SU-DHL-6 (cell line): Measurements from ENCODE around the gene FCHSD2.
"Not testable (repeated sequence)": the region's sequence is repeated elsewhere in the genome, so short reads cannot be mapped to it uniquely, and the experiment has no call there.

Source experiments
- H2AFZ ChIP-seq: fragments of 200-600 bp; sonication (generic); 2 replicates; pipeline ENCODE4 v1.6.1; 2014; ENCODE audit warnings: low read depth, mild to moderate bottlenecking, moderate library complexity, mixed read lengths, antibody characterized with exemption, low read length; ENCODE audit not compliant: severe bottlenecking
- H3F3A ChIP-seq: fragments of 200-600 bp; shearing (Covaris generic); 2 replicates; pipeline ENCODE4 v1.6.0; 2016; ENCODE audit warnings: antibody characterized with exemption, mild to moderate bottlenecking; ENCODE audit not compliant: insufficient read depth
- H3K27ac ChIP-seq: fragments of 200-600 bp; sonication (generic); 2 replicates; pipeline ENCODE4 v1.5.1; 2016; ENCODE audit warnings: low read depth, mild to moderate bottlenecking, low read length, moderate library complexity, mixed read lengths
- H3K27me3 ChIP-seq: fragments of 200-600 bp; sonication (generic), shearing (Covaris generic); 2 replicates; pipeline ENCODE4 v1.6.0; 2014; ENCODE audit warnings: mild to moderate bottlenecking, low read length
- H3K36me3 ChIP-seq: fragments of 200-600 bp; sonication (generic); 2 replicates; pipeline ENCODE4 v1.6.1; 2014; ENCODE audit warnings: mild to moderate bottlenecking, low read length, mixed read lengths
- H3K4me2 ChIP-seq: fragments of 300-600, 200-600 bp; shearing (Covaris generic), sonication (generic); 2 replicates; pipeline ENCODE4 v1.6.0; 2014; ENCODE audit warnings: low read length, low read depth, mild to moderate bottlenecking; ENCODE audit not compliant: poor library complexity, severe bottlenecking
- H3K4me3 ChIP-seq: fragments of 200-600 bp; sonication (generic); 2 replicates; pipeline ENCODE4 v1.5.1; 2014; ENCODE audit warnings: antibody characterized with exemption, low read length, mild to moderate bottlenecking, mixed read lengths; ENCODE audit not compliant: insufficient read depth, poor library complexity, severe bottlenecking
- H3K79me2 ChIP-seq: fragments of 200-600 bp; sonication (generic); 2 replicates; pipeline ENCODE4 v1.6.1; 2014; ENCODE audit warnings: mild to moderate bottlenecking, low read length, moderate library complexity; ENCODE audit not compliant: insufficient read depth
- H3K9ac ChIP-seq: fragments of 200-600 bp; sonication (generic); 2 replicates; pipeline ENCODE4 v1.7.0; 2014; ENCODE audit warnings: mild to moderate bottlenecking, low read length
- H3K9me2 ChIP-seq: fragments of 200-600 bp; sonication (generic); replicated peaks from 2 replicates; pipeline ENCODE4 v1.6.1; 2014; ENCODE audit warnings: low read length; ENCODE audit not compliant: insufficient read depth
- H3K9me3 ChIP-seq: fragments of 200-600 bp; sonication (generic); 2 replicates; pipeline ENCODE4 v1.6.1; 2014; ENCODE audit warnings: low read length, mixed read lengths; ENCODE audit not compliant: insufficient read depth
- H4K20me1 ChIP-seq: fragments of 200-600 bp; sonication (generic); 2 replicates; pipeline ENCODE4 v1.6.1; 2014; ENCODE audit warnings: low read depth, mild to moderate bottlenecking, antibody characterized with exemption, low read length, moderate library complexity, mixed read lengths
- CTCF ChIP-seq: fragments of 200-600 bp; sonication (generic); IDR thresholded peaks from one replicate; pipeline ENCODE4 v1.5.1; 2017; ENCODE audit warnings: antibody characterized with exemption, mild to moderate bottlenecking, low read length, moderate library complexity; ENCODE audit not compliant: insufficient read depth, poor library complexity, severe bottlenecking
- EZH2phosphoT487 ChIP-seq: fragments of 200-600 bp; sonication (generic), shearing (Covaris generic); conservative IDR thresholded peaks from 2 replicates; pipeline ENCODE4 v1.6.1; 2018; ENCODE audit warnings: mild to moderate bottlenecking, antibody characterized with exemption, low read length, moderate library complexity, mixed read lengths

Gene FCHSD2

GRCh38 chr11:72860010-72860409 lies 282.1 kb downstream of the FCHSD2 start:
- no peaks in the 10 kb centered on the region for H3K9me2 ChIP-seq
- H3K36me3 ChIP-seq, result peaks cover 46% of the 10 kb centered on the region
- no peak overlapping the region for H3K4me3 ChIP-seq
- H3F3A ChIP-seq, result peaks cover 7% of the 10 kb centered on the region; the same call in 1 of the 2 replicates
- H3K27ac ChIP-seq, result no peak overlapping the region
- no peaks in the 10 kb centered on the region for H3K9me3 ChIP-seq
- TF ChIP-seq EZH2phosphoT487 (no peak), CTCF (no peak)
- no peak overlapping the region for H3K9ac ChIP-seq
- no peak overlapping the region for H2AFZ ChIP-seq
- H4K20me1 ChIP-seq, result no peaks in the 10 kb centered on the region
- H3K79me2 ChIP-seq, result peaks cover 38% of the 10 kb centered on the region
- no peak overlapping the region for H3K4me2 ChIP-seq
- no peaks in the 10 kb centered on the region for H3K27me3 ChIP-seq

GRCh38 chr11:72859126-72859525 lies 283.0 kb downstream of the FCHSD2 start:
- Histone ChIP-seq H3K9me3 (no peaks in the 10 kb centered on the region), H3K36me3 (peaks cover 40% of the 10 kb centered on the region), H2AFZ (no peak overlapping the region), H3K27me3 (no peaks in the 10 kb centered on the region), H3K79me2 (peaks cover 35% of the 10 kb centered on the region; the same call in 1 of the 2 replicates), H4K20me1 (no peaks in the 10 kb centered on the region), H3K4me2 (no peak overlapping the region), H3K27ac (no peak overlapping the region), H3K4me3 (no peak overlapping the region), H3K9ac (no peak overlapping the region), H3F3A (peaks cover 5% of the 10 kb centered on the region; the same call in 1 of the 2 replicates), H3K9me2 (no peaks in the 10 kb centered on the region)
- TF ChIP-seq CTCF (no peak), EZH2phosphoT487 (no peak)

GRCh38 chr11:72858267-72858666 lies 283.9 kb downstream of the FCHSD2 start:
- H3K9ac ChIP-seq, H3K4me2 ChIP-seq, H3K27me3 ChIP-seq, H4K20me1 ChIP-seq, H3K9me2 ChIP-seq, H3K27ac ChIP-seq, H2AFZ ChIP-seq, H3F3A ChIP-seq, H3K9me3 ChIP-seq, H3K4me3 ChIP-seq: not testable (repeated sequence)
- peaks cover 39% of the 10 kb centered on the region; the same call in 1 of the 2 replicates for H3K79me2 ChIP-seq
- peaks cover 35% of the 10 kb centered on the region for H3K36me3 ChIP-seq

DNA sequence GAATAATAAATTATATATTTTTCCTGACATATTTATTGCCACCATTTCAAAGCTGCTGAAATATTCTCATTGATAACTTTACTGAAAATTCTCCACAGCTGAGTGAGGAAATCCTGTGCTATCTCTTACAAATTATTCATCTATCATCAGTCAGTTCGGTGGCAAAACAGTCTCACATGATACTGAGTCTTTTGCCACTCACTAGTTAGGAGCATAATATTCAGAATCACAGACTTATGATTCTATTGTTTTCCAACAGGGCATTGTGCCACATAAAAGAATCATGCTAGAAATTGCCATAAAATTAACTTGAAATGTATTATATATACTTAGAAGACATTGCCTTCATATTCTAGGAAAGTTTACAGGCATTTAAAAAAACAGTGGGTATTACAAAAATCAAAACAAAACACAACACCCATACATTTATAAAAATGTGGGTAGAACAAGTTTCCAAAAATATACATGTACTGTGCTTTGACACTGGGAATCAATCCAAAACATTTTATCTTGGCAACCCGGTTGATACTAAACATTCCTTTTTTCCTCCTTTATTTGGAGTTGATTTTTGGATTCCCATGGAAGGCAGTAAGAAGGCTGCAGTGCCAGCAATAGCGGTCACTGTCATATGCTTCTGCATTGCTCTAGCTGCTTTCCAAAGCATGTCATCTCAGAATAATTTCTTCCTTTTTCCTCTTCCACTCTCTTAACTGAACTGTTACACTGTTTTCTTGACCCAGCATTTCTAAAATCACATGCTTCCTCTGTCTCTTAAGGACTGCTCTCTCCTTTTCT lies 285.4 kb downstream of the FCHSD2 start:
- Histone ChIP-seq H2AFZ (no peak overlapping the region), H3K4me3 (no peak overlapping the region), H3F3A (no peaks in the 10 kb centered on the region; the same call in 1 of the 2 replicates), H4K20me1 (peaks cover 4% of the 10 kb centered on the region; the same call in 1 of the 2 replicates), H3K36me3 (peaks cover 32% of the 10 kb centered on the region), H3K4me2 (no peak overlapping the region), H3K9me3 (no peaks in the 10 kb centered on the region), H3K27ac (no peak overlapping the region), H3K27me3 (no peaks in the 10 kb centered on the region), H3K79me2 (peaks cover 45% of the 10 kb centered on the region), H3K9ac (no peak overlapping the region), H3K9me2 (no peaks in the 10 kb centered on the region)
- no peak for TF ChIP-seq CTCF
- no peak for TF ChIP-seq EZH2phosphoT487
